ENCODE measurements around the gene SLC5A10.

GRCh38 chr17:18967916-18968315 lies 16.0 kb downstream of the SLC5A10 start:
- TF ChIP-seq CTCF (IDR thresholded peaks at IDR 0.05) = no peak
- TF ChIP-seq EP300 (IDR thresholded peaks at IDR 0.05) = no peak
- no peak for TF ChIP-seq POLR2A (IDR thresholded peaks at IDR 0.05; ENCODE audit: low read depth)

All from esophagus muscularis mucosa (tissue), 4 donors.